GM10266 (cell line): Measurements from ENCODE around the gene EZH2.

Experiments used
- DNase-seq: peaks from one replicate; pipeline ENCODE4 v3.0.0; 2012; ENCODE audit errors: extremely low spot score
- CTCF ChIP-seq: IDR thresholded peaks from 2 replicates; pipeline ENCODE4 v1.5.1; 2012; ENCODE audit warnings: mild to moderate bottlenecking, low read depth; ENCODE audit not compliant: control insufficient read depth, insufficient read depth; ENCODE audit errors: missing control alignments

Gene EZH2

GRCh38 chr7:148791546-148791945 lies 92.5 kb downstream of the EZH2 start:
- DNase-seq: no peak
- TF ChIP-seq CTCF: no peak

GRCh38 chr7:148790850-148791249 lies 93.2 kb downstream of the EZH2 start:
- DNase-seq: no peak
- no peak for TF ChIP-seq CTCF

GRCh38 chr7:148790131-148790726 lies 93.9 kb downstream of the EZH2 start:
- TF ChIP-seq CTCF: no peak
- DNase-seq: no peak

GRCh38 chr7:148789220-148789619 lies 94.9 kb downstream of the EZH2 start:
- TF ChIP-seq CTCF: no peak
- no peak for DNase-seq

GRCh38 chr7:148787571-148788295 lies 96.4 kb downstream of the EZH2 start:
- no peak for DNase-seq
- TF ChIP-seq CTCF: no peak

- TF ChIP-seq CTCF: no peak
- no peak for DNase-seq
Measured at GRCh38 chr7:148783801-148784527, 100.1 kb downstream of the EZH2 start.
